Activated naive CD4-positive, alpha-beta T cell (primary cell): ENCODE measurements around the gene JAM2.
"Not testable (repeated sequence)": the region's sequence is repeated elsewhere in the genome, so short reads cannot be mapped to it uniquely, and the experiment has no call there.

ENCODE experiments used
- DNase-seq, 4 experiments: peaks; one replicate each; lab custom pipeline; 2025; lab: John Stamatoyannopoulos, UW

JAM2 gene, protein sequence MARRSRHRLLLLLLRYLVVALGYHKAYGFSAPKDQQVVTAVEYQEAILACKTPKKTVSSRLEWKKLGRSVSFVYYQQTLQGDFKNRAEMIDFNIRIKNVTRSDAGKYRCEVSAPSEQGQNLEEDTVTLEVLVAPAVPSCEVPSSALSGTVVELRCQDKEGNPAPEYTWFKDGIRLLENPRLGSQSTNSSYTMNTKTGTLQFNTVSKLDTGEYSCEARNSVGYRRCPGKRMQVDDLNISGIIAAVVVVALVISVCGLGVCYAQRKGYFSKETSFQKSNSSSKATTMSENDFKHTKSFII

DNA sequence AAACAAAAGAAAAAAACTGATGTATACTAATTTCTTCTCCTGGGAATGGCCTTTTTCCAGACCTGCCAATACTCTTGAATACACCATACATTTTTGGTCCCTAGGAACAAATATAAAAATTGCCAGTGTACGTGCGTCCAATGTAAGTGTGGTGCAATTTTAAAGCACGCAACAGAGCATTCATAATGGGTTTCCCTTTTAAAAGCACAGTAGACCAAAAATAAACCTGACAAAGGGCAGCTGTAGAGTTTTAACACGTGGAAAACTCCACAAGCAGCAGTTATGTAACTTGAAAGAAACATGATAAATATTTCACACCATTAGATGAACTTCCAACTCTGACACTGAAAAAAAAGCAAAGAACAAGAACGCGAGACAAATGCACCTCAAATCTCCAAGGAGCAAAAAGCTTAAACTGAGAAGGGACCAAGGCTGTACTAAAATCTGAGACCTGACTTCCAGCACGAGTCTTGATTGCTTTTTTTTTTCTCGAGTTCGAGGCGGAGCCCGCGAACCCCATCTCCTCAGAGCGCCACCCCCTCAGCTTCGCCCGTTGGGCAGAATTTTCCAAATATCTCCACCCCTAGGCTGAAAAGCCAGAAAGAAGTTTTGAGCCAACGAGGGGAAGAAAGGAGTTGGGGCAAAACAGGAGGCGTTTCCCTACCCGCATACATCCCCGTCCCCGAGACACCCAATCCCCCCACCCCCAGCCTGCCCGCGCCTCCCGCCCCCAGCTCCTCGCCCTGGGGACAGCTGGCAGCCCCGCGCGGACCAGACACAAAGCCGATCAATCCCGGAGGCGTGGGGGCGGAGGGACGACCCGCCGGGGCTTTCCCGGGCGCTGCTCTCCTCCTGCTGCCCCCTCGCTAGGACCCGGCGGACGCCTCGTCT is at the start of gene JAM2:
Gene JAM2, plus strand, starts transcription at position 599 of the 891 bp plus-strand sequence. CDS start 564 bp downstream, outside the sequence.
- DNase-seq = peak in 1 of 4 experiments; percentile 10

DNA sequence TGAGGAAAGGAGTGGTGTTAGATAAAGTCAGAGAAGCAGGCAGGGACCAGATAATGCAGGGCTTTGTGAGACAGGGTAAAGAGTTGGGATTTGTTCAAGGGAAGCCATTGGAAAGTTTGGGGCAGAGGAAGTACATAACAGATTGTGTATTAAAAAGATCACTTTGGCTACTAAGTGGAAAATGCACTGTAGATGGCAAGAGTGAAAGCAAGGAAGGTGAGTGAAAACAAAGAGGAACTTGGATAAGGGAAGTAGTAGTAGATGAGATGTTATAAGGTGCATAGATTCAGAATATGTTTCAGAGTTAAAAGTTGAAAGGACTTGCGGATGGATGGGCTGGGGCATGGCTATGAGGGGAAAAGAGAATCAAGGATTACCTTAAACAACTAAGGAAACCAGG is 49.2 kb upstream of the JAM2 start:
- no peak for DNase-seq

DNA sequence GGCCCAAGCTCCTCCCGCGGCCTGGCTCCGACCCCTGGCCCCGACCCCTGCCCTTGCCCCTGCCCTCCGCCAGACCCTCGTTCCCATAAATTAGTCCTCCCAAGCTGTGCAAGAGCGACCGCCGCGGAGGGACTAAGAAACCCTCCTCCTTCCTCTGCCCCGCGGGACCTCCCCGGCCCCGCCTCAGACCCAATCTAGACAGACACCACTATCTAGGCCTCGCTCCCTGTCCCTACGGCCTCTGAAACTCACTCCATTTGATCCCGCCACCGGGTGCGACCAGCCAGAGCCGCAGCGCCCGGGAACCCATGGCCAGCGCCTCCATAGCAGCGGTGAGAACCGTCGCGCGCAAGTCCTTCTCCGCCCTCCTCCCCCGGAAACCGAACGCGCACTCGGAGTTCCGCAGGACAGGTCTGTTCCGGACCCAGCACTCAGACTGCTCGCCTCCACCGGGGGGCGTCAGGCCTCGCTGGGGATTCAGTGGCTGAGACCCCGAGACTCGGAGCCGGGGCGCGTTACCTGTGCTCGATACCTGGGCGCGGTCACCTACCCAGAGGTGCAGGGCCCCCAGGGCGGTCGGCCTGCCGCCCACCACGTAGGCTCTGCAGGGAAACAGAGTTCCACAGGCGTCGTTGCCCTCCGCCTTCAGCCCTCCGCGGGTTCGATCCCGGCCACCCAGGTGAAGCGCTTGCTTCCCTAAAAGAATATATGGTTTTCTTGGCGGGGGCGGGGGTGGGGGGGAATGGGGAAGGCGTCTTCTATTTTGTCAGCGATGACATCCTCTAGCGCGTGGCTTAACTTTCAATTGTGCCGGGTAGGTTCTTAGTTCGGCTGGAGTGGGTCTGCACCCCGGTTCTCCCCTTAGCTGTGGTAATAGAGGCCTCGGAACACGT is 31.7 kb upstream of the JAM2 start, which contains the start of gene MRPL39:
Gene MRPL39, minus strand, starts transcription at position 331 of the 893 bp plus-strand sequence. Its CDS starts 6 bp downstream, at position 325.
- peak; percentile 64 to 80 (median 75) for DNase-seq

DNA sequence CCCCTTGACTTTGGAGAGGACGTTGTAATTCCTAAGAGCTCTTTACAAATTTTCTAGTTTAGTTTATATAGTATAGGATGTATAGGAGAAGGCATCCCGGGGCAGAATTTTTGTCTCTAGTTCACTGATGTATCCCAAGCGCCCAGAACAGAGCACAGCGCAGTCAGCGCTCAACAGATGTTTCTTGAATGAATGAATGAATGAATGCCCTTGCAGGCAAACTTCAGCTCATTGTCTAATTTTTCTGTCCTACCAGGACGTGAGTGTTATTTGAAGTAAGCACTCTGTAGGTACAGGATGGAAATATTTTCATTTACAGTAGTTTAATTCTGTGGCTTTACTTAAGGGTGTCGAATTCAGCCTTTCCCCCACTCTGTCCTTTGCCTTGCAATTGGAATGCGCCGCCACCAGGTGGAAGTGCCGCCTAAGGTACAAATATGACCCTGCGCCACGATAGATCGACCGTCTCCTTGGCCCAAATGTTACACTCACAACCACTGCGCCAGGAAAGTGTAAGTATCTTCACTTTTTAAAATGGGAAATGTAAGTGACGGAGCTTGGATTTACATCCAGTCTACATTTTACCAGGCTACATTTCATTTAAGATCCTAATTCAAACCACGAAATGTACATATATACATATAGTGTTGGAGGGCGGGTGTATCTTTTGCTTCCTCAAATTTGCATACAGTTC is 30.9 kb upstream of the JAM2 start:
- peak; percentile 34 to 65 (median 44) for DNase-seq

DNA sequence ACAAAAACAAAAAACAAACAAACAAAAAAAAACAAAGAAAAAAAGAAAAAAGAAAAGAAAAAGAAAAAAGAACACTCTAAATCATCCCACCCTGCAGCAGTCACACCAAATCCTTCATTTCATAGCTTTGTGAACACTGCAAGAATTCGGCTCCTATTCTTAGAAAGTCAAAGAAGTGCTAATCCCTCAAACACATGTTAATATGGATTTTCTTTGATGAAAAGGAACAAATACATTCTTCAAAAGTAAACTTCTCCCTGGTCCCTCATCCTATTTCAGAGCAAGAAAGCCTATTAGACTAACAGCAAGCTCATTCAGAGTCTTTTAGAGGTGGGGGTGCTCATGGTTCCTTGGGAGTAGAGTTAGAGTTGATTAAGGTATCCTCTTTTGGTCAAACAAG is 24.6 kb upstream of the JAM2 start:
- no peak for DNase-seq

DNA sequence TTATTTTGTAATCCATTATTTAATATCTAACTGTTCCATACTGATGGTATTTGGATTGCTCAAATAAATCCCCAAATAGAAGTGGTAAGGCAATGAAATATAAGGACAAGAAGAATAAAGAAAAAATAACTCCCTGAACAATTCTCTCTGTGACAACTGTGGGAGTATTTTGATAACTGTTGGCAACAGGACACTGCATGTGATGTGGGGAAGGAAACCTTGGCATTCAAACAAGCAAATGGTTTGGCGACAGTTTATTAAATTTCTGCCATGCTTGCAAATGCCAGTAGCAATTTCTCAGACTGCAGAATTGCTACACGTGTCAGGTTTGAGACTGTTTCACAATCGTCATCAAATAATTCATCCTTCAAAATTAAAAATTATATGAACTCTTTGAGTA is 23.2 kb upstream of the JAM2 start:
- no peak for DNase-seq

DNA sequence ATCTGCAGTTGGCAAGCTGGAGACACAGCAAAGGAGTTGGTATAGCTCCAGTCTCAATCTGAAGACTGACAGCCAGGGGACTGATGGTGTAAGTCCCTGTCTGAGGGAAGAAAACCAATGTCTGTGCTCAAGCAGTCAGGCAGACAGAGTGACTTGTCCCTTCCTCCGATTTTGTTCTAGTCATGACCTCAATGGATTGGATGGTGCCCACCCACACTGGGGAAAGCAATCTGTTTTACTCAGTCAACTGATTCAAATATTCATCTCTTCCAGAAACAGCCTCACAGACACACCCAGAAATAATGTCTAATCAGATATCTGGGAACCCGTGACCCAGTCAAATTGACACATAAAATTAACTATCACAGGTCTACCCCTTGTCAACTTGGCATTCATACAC is 19.9 kb upstream of the JAM2 start:
- DNase-seq = no peak

DNA sequence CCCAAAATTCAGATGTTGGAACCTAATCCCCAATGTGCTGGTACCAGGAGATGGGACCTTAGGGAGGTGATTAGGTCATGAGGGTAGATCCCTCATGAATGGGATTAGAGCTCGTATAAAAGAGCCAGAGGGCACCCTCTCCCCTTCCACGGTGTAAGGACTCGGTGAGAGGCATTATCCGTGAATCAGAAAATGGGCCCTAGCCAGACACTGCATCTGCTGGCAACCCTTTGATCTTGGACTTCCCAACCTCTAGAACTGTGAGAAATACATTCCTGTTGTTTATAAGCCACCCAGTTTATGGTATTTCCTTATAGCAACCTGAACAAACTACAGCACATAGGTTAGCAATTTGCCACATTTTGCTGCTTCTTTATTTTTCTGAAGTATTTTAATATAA is 14.5 kb upstream of the JAM2 start:
- no peak for DNase-seq

DNA sequence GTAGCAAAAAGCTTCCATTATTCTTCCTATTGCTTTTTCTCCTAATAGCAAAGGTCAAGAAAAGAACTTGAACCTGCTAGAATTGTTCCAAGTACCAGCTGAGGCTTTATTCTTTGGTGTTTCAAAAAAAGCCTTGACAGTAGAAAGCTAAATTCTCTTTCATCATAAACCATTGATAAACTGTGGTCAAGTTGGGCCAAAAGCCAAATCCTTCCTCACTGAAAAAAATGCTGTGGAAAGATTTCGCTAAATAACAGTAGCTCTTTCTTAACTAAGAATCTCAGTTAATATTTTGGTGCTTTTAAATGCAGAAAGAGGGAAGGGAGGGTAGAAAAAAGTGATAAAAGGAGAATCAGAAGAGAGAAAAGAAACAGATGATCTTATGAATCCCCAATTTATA is 14.0 kb upstream of the JAM2 start:
- no peak for DNase-seq

DNA sequence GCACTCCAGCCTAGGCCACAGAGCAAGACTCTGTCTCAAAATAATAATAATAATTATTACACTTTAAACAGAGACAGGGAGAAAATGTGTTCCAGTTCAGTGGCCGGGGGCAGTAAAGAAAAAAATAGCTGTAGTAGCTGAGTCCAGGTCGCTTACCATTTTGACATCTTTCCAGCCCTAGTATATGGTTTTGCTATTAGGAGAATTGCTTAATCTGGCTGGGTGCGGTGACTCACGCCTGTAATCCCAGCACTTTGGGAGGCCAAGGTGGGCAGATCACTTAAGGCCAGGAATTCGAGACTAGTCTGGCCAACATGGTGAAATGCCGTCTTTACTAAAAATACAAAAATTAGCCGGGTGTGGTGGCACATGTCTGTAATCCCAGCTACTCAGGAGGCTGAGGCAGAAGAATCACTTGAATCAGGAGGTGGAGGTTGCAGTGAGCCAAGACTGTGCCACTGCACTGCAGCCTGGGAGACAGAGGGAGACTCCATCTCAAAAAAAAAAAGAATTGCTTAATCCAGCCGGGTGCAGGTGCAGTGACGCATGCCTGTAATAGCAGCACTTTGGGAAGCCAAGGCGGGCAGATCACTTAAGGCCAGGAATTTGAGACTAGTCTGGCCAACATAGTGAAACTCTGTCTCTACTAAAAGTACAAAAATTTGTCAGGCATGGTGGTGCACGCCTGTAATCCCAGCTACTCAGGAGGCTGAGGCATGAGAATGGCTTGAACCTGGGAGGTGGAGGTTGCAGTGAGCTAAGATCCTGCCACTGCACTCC is 13.1 kb upstream of the JAM2 start:
- not testable (repeated sequence) for DNase-seq

DNA sequence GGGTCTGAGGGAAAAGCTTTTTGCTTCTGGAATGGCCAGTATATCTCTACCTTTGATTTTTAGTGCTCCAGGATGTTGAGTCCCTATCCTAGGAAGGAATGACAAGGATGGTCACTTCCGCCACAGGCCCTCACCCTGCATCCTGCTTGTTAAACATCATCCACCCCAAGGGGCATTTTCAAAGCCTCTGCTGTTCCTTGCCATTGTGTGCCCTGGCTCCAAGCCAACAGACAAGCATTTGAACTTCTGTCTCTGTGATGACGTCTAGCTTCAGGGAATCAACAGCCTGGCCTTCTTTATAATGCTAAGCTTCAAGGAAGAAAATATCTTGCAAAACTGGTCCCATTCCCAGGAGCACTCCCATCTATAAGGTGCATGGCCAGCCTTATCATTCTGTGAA is 12.3 kb upstream of the JAM2 start:
- DNase-seq = no peak

DNA sequence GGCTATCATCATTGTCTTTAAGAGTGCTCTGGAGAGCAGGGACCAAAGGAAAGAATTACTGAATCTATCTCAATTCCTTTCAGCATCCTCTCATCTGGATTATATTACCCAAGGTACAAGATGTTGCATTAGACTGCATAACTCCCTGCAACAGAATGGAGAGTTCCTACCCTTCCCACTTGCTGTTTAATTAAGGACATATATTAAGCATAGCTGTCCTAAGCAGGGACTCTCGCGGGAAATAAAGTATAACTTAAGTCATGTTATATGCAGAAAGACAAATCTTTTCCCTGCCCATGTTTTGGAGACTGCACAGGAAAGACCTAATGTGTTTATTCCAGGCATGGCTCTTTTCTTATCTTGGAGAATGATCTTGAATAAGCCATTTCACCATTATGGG is 6.8 kb upstream of the JAM2 start:
- no peak for DNase-seq

DNA sequence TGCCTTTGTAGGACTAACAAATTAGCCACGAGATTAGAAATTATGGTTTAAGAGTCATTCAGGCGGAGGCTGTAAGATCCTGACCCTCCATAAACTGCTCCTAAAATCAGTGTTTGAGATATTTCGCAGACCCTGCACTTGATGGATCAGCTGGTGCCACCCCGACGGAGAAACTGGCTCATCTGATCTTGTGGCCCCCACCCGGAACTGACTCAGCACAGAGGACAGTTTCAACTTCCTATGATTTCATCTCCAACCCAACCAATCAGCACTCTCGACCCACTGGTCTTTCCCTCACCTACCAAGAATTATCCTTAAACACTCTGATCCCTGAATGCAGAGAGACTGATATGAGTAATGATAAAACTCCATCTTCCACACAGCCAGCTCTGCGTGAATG is 3.7 kb upstream of the JAM2 start:
- no peak for DNase-seq

DNA sequence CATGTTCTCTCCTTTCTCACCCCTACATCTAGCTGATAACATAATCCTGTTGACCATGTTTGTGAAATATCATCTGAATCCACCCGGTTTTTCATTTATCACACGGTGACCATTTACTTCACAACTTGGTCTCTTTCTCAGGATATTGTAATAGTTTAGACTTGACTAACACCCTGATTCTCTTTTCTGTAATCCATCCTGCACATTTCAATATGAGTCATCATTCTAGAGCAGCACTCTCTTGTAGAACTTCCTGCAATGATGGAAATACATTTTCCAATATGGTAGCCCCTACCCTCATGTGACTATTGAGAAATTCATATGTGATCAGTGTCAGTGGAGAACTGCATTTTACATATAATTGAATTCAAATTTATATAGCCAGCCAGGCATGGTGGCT is 2.3 kb upstream of the JAM2 start:
- no peak for DNase-seq

DNA sequence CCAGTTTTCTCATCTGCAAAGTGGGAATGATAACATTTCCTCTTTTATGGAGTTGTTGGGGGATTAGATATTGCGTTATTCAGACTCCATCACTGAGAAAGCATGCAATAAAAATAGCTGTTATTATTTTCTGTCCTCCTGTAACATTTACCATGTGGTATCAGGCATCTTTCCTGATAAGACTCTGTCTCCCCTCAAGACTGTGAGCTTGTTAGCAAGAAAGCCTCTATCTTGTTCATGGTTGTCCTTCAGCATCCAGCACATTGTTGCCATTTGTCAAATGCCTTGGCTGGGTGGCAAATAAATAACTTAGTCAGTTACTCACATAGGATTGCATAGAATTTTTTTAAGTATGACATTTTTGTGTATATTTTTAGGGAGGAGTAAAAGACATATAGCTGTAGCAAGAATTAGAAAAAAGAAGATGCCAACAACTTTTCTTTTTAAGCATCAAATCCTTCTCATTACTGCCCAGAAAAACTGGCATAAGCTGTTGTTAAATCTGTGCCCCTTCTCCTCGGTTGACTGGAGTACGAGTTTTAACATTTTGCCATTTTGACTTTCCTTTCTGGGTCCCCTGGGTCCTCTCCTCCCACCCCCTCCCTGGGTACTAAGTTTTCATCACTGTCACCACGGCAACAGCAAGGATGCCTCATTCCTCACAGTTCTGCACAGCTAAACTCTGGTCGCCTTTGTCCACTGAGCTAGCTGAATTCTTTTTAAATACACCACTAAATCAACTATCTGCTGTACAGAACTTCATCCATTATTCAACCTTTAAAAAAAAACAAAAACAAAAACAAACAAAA is 1.0 kb upstream of the JAM2 start:
- no peak for DNase-seq

DNA sequence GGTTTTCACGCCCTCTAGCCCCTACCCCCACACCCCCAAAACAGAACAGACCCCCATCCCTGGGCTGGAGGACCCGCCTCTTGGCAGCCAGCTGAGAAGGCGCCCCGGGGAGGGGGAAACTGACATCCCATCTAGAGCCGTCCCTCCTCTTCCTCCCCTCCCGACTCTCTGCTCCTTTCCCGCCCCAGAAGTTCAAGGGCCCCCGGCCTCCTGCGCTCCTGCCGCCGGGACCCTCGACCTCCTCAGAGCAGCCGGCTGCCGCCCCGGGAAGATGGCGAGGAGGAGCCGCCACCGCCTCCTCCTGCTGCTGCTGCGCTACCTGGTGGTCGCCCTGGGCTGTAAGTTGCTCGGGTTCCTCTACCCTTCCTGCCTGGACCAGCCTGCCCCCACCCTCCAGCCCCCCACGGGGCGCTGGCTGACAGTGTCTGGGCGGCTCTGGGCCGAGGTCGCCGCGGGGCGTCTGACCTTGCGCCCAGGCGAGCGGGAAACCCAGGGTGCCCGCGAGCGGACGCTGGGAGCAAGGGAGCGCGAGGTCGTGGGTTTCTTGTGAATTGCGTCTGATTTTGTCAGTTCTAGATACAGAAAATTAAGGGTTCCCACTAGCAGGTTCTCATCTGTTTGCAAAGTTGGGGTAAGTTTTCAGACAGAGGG is 618 bp downstream of the JAM2 start:
- peak in 2 of 4 experiments; percentile 2 to 23 for DNase-seq

DNA sequence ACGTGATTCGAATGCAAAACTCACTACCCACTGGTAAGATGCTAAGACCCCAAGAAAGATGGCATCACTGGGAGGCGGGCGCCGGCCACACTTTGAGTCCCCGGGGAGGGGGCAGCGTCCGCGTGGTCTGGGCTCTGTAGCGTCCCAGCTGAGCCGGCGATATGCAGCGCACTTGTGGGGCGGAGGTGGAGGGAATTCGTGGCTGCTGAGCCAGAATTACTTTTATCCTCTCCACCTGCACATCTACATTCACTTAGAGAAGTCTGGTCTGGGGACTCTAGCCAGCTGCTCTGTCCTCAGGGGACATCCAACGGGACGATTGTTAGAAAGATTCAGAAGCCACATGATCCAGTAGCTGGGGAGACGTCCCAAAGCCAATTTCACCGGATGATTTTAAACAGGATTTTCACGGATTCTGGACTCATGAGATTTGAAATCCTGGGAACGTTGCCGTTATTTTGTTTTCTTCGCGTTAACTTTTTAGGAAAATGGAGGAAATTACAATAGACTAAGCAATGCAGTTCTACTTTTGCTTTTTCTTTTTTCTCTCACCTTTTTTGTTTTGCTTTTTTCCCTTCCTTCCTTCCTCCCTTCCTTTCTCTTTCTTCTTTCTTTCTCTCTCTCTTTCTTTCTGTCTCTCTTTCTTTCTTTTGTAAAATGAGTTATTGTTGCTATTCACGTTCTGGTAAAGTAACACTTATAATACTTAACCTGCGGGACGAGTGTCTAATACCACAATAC is 1.3 kb downstream of the JAM2 start:
- DNase-seq = no peak

DNA sequence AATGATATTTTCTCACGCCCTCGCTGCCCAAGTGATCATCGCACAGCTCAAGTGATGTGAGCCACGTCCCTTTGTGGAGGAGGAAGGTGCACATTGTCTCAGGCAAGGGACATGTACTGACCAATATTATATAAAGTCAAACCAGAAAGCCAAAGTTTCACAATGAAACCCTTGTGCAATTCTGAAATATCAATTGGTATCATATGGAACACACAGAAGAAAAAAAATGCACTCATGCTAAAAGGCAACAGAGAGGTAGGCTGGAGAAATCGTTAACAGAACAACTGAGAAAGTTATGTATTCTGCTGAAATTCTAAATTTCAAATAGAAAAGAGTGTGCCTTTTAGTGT is 1.9 kb downstream of the JAM2 start:
- DNase-seq = no peak

DNA sequence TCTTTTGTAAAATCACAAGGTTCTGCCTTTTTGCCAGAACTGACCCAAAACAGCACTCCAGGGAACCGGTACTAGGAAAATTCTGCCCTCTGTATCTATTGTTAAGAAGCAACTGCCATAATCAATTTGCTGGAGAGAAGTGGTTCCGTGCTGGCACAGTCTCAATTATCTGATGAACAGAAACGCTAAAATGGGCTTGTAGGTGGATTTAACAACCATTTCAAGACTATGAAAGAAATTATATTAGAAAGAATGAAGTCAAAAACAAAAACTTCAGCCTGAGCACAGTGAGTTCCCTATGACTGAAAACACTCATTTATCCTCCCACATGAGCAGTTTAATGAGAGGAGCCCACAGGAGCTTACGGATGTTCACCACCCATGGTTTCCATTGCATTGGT is 4.4 kb downstream of the JAM2 start:
- DNase-seq = no peak
